ENCODE data around the gene HCLS1.

DNA sequence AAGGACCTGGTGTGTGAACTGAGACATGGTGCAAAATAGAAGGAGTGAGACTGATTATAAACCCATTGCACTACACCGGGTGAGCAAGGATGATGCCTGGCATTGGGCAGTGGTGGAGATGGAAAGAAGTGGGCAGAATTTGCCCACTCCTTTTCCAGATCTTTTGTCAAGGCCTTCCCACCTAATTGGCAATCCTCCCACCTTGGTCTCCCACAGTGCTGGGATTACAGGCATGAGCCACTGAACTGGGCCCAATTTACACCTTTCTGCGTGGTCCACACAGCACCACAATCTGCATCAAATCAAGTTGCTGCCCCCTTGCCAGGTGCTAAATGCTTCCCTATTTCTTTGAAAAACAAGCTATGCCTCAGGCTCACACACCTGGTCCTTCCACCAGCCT is 62.1 kb downstream of the HCLS1 start:
- TF ChIP-seq EZH2 (IDR thresholded peaks at IDR 0.05; ENCODE audit: borderline replicate concordance, insufficient read depth, low read depth, low read length, poor library complexity, severe bottlenecking): no peak
- TF ChIP-seq, protein P1, sequence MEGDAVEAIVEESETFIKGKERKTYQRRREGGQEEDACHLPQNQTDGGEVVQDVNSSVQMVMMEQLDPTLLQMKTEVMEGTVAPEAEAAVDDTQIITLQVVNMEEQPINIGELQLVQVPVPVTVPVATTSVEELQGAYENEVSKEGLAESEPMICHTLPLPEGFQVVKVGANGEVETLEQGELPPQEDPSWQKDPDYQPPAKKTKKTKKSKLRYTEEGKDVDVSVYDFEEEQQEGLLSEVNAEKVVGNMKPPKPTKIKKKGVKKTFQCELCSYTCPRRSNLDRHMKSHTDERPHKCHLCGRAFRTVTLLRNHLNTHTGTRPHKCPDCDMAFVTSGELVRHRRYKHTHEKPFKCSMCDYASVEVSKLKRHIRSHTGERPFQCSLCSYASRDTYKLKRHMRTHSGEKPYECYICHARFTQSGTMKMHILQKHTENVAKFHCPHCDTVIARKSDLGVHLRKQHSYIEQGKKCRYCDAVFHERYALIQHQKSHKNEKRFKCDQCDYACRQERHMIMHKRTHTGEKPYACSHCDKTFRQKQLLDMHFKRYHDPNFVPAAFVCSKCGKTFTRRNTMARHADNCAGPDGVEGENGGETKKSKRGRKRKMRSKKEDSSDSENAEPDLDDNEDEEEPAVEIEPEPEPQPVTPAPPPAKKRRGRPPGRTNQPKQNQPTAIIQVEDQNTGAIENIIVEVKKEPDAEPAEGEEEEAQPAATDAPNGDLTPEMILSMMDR (IDR thresholded peaks at IDR 0.05): no peak

All from B cell (primary cell).